Fibroblast of lung (primary cell): ENCODE data around the gene FAF2.

Experiments
- EZH2 ChIP-seq: IDR thresholded peaks from 2 replicates; pipeline ENCODE4 v1.5.1; 2012; ENCODE audit warnings: low read length, control low read depth, mild to moderate bottlenecking; ENCODE audit errors: missing control alignments
- TF ChIP-seq, protein P1 (sequence below), 2 donors: IDR thresholded peaks in 1 of 2; conservative IDR thresholded peaks in 1 of 2; 1 replicate in 1 of 2; 2 replicates in 1 of 2; pipeline ENCODE4 v1.5.1; 2011 to 2012; ENCODE audit warnings: low read length in 2 of 2, control low read depth in 1 of 2, inconsistent platforms in 1 of 2, low read depth in 1 of 2, mild to moderate bottlenecking in 1 of 2

DNA sequence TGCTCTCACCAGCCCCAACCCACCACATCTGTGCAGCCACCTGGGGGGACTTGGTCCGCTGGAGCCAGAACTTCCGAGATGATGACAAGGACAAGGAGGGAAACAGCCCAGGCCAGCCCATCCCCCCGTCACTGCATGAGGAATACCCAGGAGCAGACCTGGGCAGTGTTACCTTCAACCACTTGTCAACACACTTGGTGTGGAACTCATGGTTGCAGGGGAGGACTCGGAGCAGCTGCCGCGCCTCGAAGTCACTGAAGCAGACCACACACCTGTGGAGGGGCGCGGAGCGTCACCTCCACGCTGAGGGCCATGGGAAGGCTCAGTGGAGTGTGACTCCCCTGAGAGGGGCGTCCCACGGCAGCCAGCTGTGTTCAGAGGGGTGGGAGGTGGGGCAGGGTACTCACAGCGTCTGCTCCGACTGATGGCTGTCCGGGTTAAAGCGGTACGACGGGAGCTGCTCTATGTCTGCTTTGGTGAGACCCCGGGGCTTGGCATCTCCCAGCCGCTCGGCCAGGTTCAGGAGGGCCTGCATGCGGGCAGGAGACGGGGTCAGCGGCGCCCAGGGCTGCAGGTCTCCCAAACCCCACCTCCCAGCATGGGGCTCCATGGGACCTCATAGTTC is 81.0 kb downstream of the FAF2 start:
- no peak for TF ChIP-seq EZH2
- TF ChIP-seq, protein P1, sequence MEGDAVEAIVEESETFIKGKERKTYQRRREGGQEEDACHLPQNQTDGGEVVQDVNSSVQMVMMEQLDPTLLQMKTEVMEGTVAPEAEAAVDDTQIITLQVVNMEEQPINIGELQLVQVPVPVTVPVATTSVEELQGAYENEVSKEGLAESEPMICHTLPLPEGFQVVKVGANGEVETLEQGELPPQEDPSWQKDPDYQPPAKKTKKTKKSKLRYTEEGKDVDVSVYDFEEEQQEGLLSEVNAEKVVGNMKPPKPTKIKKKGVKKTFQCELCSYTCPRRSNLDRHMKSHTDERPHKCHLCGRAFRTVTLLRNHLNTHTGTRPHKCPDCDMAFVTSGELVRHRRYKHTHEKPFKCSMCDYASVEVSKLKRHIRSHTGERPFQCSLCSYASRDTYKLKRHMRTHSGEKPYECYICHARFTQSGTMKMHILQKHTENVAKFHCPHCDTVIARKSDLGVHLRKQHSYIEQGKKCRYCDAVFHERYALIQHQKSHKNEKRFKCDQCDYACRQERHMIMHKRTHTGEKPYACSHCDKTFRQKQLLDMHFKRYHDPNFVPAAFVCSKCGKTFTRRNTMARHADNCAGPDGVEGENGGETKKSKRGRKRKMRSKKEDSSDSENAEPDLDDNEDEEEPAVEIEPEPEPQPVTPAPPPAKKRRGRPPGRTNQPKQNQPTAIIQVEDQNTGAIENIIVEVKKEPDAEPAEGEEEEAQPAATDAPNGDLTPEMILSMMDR (conservative IDR thresholded peaks at IDR 0.05 in 1 of 2, IDR thresholded peaks at IDR 0.05 in 1 of 2; ENCODE audit: low read depth in 1 of 2, low read length in 2 of 2): no peak
